HL-60 (cell line): ENCODE measurements around the gene NPY4R2.
"Not testable (repeated sequence)": the region's sequence is repeated elsewhere in the genome, so short reads cannot be mapped to it uniquely, and the experiment has no call there.

Experiments used
- CTCF ChIP-seq: IDR thresholded peaks from one replicate; pipeline ENCODE4 v1.5.1; 2011; ENCODE audit warnings: low read length, control low read depth, inconsistent platforms; ENCODE audit not compliant: insufficient read depth
- GABPA ChIP-seq: IDR thresholded peaks from 2 replicates; pipeline ENCODE4 v1.6.1; 2012; ENCODE audit warnings: low read depth
- POLR2AphosphoS5 ChIP-seq: IDR thresholded peaks from 2 replicates; pipeline ENCODE4 v1.6.1; 2012; ENCODE audit warnings: low read depth
- TF ChIP-seq, protein P1 (sequence below): IDR thresholded peaks from 2 replicates; pipeline ENCODE4 v1.6.1; 2012; ENCODE audit warnings: low read depth; ENCODE audit not compliant: insufficient replicate concordance

GRCh38 chr10:47928225-47928624, 9.8 kb downstream of the NPY4R2 start:
- TF ChIP-seq POLR2AphosphoS5, CTCF, GABPA: not testable (repeated sequence)
- TF ChIP-seq, protein P1, sequence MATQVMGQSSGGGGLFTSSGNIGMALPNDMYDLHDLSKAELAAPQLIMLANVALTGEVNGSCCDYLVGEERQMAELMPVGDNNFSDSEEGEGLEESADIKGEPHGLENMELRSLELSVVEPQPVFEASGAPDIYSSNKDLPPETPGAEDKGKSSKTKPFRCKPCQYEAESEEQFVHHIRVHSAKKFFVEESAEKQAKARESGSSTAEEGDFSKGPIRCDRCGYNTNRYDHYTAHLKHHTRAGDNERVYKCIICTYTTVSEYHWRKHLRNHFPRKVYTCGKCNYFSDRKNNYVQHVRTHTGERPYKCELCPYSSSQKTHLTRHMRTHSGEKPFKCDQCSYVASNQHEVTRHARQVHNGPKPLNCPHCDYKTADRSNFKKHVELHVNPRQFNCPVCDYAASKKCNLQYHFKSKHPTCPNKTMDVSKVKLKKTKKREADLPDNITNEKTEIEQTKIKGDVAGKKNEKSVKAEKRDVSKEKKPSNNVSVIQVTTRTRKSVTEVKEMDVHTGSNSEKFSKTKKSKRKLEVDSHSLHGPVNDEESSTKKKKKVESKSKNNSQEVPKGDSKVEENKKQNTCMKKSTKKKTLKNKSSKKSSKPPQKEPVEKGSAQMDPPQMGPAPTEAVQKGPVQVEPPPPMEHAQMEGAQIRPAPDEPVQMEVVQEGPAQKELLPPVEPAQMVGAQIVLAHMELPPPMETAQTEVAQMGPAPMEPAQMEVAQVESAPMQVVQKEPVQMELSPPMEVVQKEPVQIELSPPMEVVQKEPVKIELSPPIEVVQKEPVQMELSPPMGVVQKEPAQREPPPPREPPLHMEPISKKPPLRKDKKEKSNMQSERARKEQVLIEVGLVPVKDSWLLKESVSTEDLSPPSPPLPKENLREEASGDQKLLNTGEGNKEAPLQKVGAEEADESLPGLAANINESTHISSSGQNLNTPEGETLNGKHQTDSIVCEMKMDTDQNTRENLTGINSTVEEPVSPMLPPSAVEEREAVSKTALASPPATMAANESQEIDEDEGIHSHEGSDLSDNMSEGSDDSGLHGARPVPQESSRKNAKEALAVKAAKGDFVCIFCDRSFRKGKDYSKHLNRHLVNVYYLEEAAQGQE: not testable (repeated sequence)
